Mesendoderm (in vitro differentiated cells): ENCODE data around the gene BCO2.

Experiments used
- DNase-seq: peaks from one replicate; pipeline ENCODE4 v3.0.0; 2013
- H2AK5ac ChIP-seq: 2 replicates; pipeline ENCODE4 v1.6.1; 2013; ENCODE audit warnings: low read length, inconsistent platforms
- H2BK120ac ChIP-seq: 2 replicates; pipeline ENCODE4 v1.6.1; 2013; ENCODE audit warnings: low read depth, mild to moderate bottlenecking, low read length, moderate library complexity, mixed read lengths
- H2BK15ac ChIP-seq: replicated peaks from 2 replicates; pipeline ENCODE4 v1.6.1; 2013; ENCODE audit warnings: low read depth, mild to moderate bottlenecking, moderate library complexity
- H2BK5ac ChIP-seq: 2 replicates; pipeline ENCODE4 v1.6.1; 2013; ENCODE audit warnings: low read length, inconsistent platforms
- H3K18ac ChIP-seq: 2 replicates; pipeline ENCODE4 v1.6.1; 2013; ENCODE audit warnings: mild to moderate bottlenecking, low read length, mixed read lengths
- H3K23ac ChIP-seq: one replicate; pipeline ENCODE4 v1.6.1; 2013; ENCODE audit warnings: low read length
- H3K27ac ChIP-seq: 2 replicates; pipeline ENCODE4 v1.5.1; 2013; ENCODE audit warnings: low read depth, mild to moderate bottlenecking, inconsistent platforms, low read length, moderate library complexity
- H3K27me3 ChIP-seq: 2 replicates; pipeline ENCODE4 v1.6.1; 2013; ENCODE audit warnings: low read length, control low read depth, mild to moderate bottlenecking, inconsistent platforms; ENCODE audit not compliant: insufficient read depth, poor library complexity
- H3K36me3 ChIP-seq: 2 replicates; pipeline ENCODE4 v1.6.1; 2013; ENCODE audit warnings: low read length, inconsistent platforms; ENCODE audit not compliant: control insufficient read depth, insufficient read depth
- H3K4ac ChIP-seq: one replicate; pipeline ENCODE4 v1.6.1; 2013; ENCODE audit warnings: low read depth, mild to moderate bottlenecking, low read length, moderate library complexity
- H3K4me1 ChIP-seq: 2 replicates; pipeline ENCODE4 v1.6.1; 2013; ENCODE audit warnings: low read depth, low read length, inconsistent platforms; ENCODE audit not compliant: control insufficient read depth
- H3K4me2 ChIP-seq: 2 replicates; pipeline ENCODE4 v1.6.1; 2013; ENCODE audit warnings: low read length
- H3K4me3 ChIP-seq: 2 replicates; pipeline ENCODE4 v1.5.1; 2013; ENCODE audit warnings: mild to moderate bottlenecking, low read length
- H3K56ac ChIP-seq: one replicate; pipeline ENCODE4 v1.6.1; 2013; ENCODE audit warnings: low read length
- H3K79me1 ChIP-seq: 2 replicates; pipeline ENCODE4 v1.6.1; 2013; ENCODE audit warnings: low read length, inconsistent platforms
- H3K79me2 ChIP-seq: 2 replicates; pipeline ENCODE4 v1.6.1; 2013; ENCODE audit warnings: mild to moderate bottlenecking, low read length; ENCODE audit not compliant: control insufficient read depth, insufficient read depth
- H3K9ac ChIP-seq: 2 replicates; pipeline ENCODE4 v1.6.1; 2013; ENCODE audit warnings: low read length, inconsistent platforms
- H4K5ac ChIP-seq: one replicate; pipeline ENCODE4 v1.6.1; 2013; ENCODE audit warnings: low read length
- H4K8ac ChIP-seq: one replicate; pipeline ENCODE4 v1.6.1; 2013; ENCODE audit warnings: low read depth, mild to moderate bottlenecking, control low read depth, low read length, moderate library complexity
- WGBS: extraction: QIAGEN DNeasy Blood & Tissue Kit; methylation state at CpG from one replicate; pipeline ENCODE4 v1.1.7; 2013; ENCODE audit warnings: low lambda C conversion rate, missing lambda C conversion rate; ENCODE audit not compliant: insufficient coverage; ENCODE audit errors: extremely low coverage; 5-methylcytosine and 5-hydroxymethylcytosine counted together

Gene BCO2

DNA sequence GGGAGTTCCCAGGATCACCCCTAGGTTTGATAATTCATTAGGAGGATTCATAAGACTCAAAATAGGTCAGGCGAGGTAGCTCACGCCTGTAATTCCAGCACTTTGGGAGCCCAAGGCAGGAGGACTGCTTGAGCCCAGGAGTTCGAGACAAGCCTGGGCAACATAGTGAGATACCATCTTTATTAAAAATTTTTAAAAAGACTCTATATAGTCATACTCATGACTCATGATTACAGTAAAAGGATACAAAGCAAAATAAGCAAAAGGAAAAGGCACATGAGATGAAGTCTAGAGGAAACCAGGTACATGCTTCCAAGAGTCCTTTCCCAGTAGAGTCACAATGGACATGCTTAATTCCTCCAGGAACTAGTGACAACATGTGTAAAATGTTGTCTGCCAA is 37.0 kb downstream of the BCO2 start:
- no peaks in the 10 kb centered on the region for H3K27me3 ChIP-seq
- H2BK120ac ChIP-seq: no peak overlapping the region
- H3K56ac ChIP-seq: no peak overlapping the region
- H3K4me1 ChIP-seq: no peaks in the 10 kb centered on the region
- no peak for DNase-seq
- H3K4me2 ChIP-seq: no peak overlapping the region
- H3K4me3 ChIP-seq: no peak overlapping the region
- H2BK15ac ChIP-seq: no peak overlapping the region
- no peak overlapping the region for H3K9ac ChIP-seq
- H3K27ac ChIP-seq: no peak overlapping the region
- H4K8ac ChIP-seq: no peak overlapping the region
- no CpG with 5 or more reads among the region's 3 CpGs for WGBS
- no peak overlapping the region for H2AK5ac ChIP-seq
- no peak overlapping the region for H3K4ac ChIP-seq
- H3K79me2 ChIP-seq: no peaks in the 10 kb centered on the region
- no peaks in the 10 kb centered on the region for H3K36me3 ChIP-seq
- no peak overlapping the region for H2BK5ac ChIP-seq
- H3K23ac ChIP-seq: no peak overlapping the region
- no peak overlapping the region for H4K5ac ChIP-seq
- H3K79me1 ChIP-seq: no peaks in the 10 kb centered on the region
- no peak overlapping the region for H3K18ac ChIP-seq

DNA sequence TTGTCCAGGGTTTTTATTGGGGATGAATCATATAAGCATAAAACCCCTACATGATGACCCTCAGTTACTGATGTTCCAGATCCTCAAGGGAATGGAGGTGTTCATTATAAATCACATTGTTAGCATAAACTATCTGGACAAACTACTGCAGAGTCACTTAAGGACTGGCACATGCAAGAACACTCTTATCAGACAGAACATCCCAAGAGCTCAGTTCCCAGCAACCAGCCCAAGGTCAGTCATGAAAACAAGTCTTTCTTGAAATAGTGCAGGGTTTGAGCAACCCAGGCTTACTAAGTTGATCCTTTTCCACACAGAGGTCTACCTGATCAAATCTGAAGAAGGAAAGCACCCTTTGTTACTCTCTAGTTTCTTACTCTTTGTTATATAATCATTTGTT is 37.4 kb downstream of the BCO2 start:
- no peaks in the 10 kb centered on the region for H3K79me2 ChIP-seq
- H4K8ac ChIP-seq: no peak overlapping the region
- no peak overlapping the region for H2BK15ac ChIP-seq
- H4K5ac ChIP-seq: no peak overlapping the region
- H2BK120ac ChIP-seq: no peak overlapping the region
- no peaks in the 10 kb centered on the region for H3K27me3 ChIP-seq
- H3K56ac ChIP-seq: no peak overlapping the region
- H3K36me3 ChIP-seq: no peaks in the 10 kb centered on the region
- H3K9ac ChIP-seq: no peak overlapping the region
- H2AK5ac ChIP-seq: no peak overlapping the region
- H3K23ac ChIP-seq: no peak overlapping the region
- no peak overlapping the region for H3K18ac ChIP-seq
- no peak overlapping the region for H3K4me3 ChIP-seq
- H2BK5ac ChIP-seq: no peak overlapping the region
- DNase-seq: no peak
- H3K4me1 ChIP-seq: no peaks in the 10 kb centered on the region
- H3K4me2 ChIP-seq: no peak overlapping the region
- no peaks in the 10 kb centered on the region for H3K79me1 ChIP-seq
- H3K27ac ChIP-seq: no peak overlapping the region
- H3K4ac ChIP-seq: no peak overlapping the region

DNA sequence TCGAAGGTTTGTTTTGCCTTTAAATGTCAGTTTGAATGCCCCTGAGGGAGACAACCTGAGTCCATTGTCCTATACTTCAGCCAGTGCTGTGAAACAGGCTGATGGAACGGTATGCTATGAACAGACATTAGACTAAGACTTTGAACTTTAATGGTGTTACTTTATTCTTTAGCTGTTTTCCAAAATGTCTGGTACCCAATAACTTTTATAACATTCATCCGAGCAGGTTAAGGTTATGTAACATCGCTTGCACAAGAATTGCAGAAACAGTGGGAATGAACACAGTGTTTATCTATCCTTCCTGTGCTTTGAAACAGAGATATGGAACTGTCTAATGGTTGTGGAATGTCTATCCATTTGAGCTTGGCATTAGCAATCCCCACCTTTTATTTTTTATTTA is 38.4 kb downstream of the BCO2 start:
- DNase-seq: no peak
- H2BK120ac ChIP-seq: no peak overlapping the region
- H3K27ac ChIP-seq: no peak overlapping the region
- H3K27me3 ChIP-seq: no peaks in the 10 kb centered on the region
- H3K36me3 ChIP-seq: no peaks in the 10 kb centered on the region
- H2BK5ac ChIP-seq: no peak overlapping the region
- H3K4me3 ChIP-seq: no peak overlapping the region
- H3K79me2 ChIP-seq: no peaks in the 10 kb centered on the region
- H3K9ac ChIP-seq: no peak overlapping the region
- WGBS: no CpG with 5 or more reads among the region's 4 CpGs
- no peak overlapping the region for H3K56ac ChIP-seq
- no peak overlapping the region for H2BK15ac ChIP-seq
- no peak overlapping the region for H3K18ac ChIP-seq
- no peak overlapping the region for H3K4ac ChIP-seq
- no peak overlapping the region for H3K4me2 ChIP-seq
- H4K8ac ChIP-seq: no peak overlapping the region
- H2AK5ac ChIP-seq: no peak overlapping the region
- H3K4me1 ChIP-seq: no peaks in the 10 kb centered on the region
- no peaks in the 10 kb centered on the region for H3K79me1 ChIP-seq
- no peak overlapping the region for H4K5ac ChIP-seq
- no peak overlapping the region for H3K23ac ChIP-seq

DNA sequence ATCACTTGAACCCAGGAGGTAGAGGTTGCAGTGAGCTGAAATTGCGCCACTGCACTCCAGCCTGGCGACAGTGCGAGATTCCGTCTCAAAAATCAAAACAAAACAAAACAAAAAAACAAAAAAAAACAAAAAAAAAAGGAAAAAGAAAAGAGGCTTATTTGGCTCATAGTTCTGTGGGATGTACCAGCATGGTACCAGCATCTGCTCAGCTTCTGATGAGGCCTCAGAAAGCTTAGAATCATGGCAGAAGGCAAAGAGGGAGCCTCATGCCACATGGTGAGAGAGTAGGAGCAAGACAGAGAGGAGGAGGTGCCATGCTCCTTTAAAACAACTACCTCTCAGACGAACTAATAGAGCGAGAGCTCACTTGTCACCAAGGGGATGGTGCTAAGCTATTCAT is 40.3 kb downstream of the BCO2 start:
- Histone ChIP-seq H3K79me1 (no peaks in the 10 kb centered on the region), H3K27ac (no peak overlapping the region), H2BK15ac (no peak overlapping the region), H3K4me2 (no peak overlapping the region), H3K4ac (no peak overlapping the region), H3K4me1 (no peaks in the 10 kb centered on the region), H3K36me3 (no peaks in the 10 kb centered on the region), H3K23ac (no peak overlapping the region), H4K8ac (no peak overlapping the region), H3K79me2 (no peaks in the 10 kb centered on the region), H2BK5ac (no peak overlapping the region), H3K27me3 (no peaks in the 10 kb centered on the region), H3K56ac (no peak overlapping the region), H2BK120ac (no peak overlapping the region), H4K5ac (no peak overlapping the region), H3K4me3 (no peak overlapping the region), H3K9ac (no peak overlapping the region), H3K18ac (no peak overlapping the region), H2AK5ac (no peak overlapping the region)
- DNase-seq: no peak
- no CpG with 5 or more reads among the region's 6 CpGs for WGBS

DNA sequence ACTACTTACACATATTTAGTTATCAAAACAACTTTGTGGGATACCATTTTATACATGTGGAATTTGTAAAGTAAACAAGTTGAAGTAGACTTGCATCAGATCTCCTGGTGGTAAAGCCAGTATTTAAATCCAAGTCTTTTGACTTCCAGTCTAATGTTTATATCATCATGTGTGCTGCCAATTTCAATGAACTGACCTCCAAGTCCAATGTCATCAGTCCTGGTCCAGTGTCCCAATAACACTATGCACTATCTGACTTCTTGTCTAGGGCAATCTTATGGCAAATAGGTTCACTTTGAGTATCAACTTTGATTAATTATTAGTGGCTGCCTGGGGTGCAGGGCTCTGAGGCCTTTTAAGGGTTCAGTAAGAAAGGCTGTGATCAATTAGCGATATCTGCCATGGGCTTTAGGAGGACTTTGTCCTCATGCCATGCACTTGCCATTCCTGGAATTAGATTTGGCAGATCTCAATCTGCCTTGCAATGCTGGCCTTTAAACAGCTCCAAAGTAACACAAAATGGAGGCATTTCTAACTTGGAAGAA is 41.3 kb downstream of the BCO2 start:
- Histone ChIP-seq H3K4ac (no peak overlapping the region), H3K79me2 (no peaks in the 10 kb centered on the region), H3K4me2 (no peak overlapping the region), H2BK5ac (no peak overlapping the region), H3K18ac (no peak overlapping the region), H3K36me3 (no peaks in the 10 kb centered on the region), H3K27ac (no peak overlapping the region), H3K56ac (no peak overlapping the region), H3K4me1 (no peaks in the 10 kb centered on the region), H2AK5ac (no peak overlapping the region), H2BK120ac (no peak overlapping the region), H4K5ac (no peak overlapping the region), H3K79me1 (no peaks in the 10 kb centered on the region), H3K23ac (no peak overlapping the region), H3K4me3 (no peak overlapping the region), H3K27me3 (no peaks in the 10 kb centered on the region), H3K9ac (no peak overlapping the region), H4K8ac (no peak overlapping the region), H2BK15ac (no peak overlapping the region)
- no CpG with 5 or more reads among the region's 1 CpG for WGBS
- DNase-seq: no peak

DNA sequence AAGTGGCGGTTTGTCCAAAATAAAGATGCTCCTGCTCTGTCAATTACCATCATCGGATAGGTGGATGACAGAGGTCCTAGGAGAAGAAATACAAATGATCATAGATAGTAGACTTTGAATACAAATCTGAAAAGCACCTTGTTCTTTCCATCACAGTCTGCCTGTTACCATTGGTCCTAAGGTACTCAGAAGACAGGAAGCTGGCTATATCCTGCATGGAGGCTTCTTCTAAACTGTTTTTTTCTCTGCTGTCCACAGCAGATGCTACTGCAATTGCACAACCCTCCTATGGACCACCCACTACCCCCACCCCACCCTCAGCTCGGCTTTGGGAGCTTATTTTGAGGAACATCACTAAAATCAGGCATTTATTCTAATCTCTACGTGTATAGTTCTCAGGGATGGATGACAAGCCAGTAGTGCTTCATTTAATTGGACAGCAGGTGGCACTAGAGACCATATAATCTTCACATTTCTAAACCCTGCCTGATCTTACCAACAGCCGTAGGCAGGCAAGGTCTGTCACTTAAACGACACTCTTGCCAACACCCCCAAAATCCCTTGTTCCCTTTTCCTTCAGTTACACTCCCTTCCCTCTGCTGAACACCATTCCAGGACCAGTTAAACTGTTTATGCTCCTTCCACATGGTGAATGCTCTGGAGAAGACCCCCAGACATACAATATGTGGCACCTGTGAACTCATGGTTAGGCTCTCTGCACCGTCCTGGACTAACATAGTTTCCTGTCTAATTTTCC is 44.3 kb downstream of the BCO2 start:
- WGBS: no CpG with 5 or more reads among the region's 7 CpGs
- Histone ChIP-seq H3K9ac (no peak overlapping the region), H3K27ac (no peak overlapping the region), H3K18ac (no peak overlapping the region), H4K8ac (no peak overlapping the region), H3K36me3 (no peaks in the 10 kb centered on the region), H3K4me1 (no peaks in the 10 kb centered on the region), H3K4me2 (no peak overlapping the region), H2BK120ac (no peak overlapping the region), H2BK15ac (no peak overlapping the region), H3K79me1 (no peaks in the 10 kb centered on the region), H3K56ac (no peak overlapping the region), H3K4ac (no peak overlapping the region), H3K4me3 (no peak overlapping the region), H4K5ac (no peak overlapping the region), H3K27me3 (no peaks in the 10 kb centered on the region), H3K79me2 (no peaks in the 10 kb centered on the region), H2AK5ac (no peak overlapping the region), H3K23ac (no peak overlapping the region), H2BK5ac (no peak overlapping the region)
- DNase-seq: peak; percentile 77
